NCI-H1092 (cell line): ENCODE results near the gene REEP1.
"Not testable (repeated sequence)": the region's sequence is repeated elsewhere in the genome, so short reads cannot be mapped to it uniquely, and the experiment has no call there.

ENCODE experiments used
- DNase-seq: peaks from one replicate; lab custom pipeline; 2025; lab: John Stamatoyannopoulos, UW

REEP1 gene

DNA sequence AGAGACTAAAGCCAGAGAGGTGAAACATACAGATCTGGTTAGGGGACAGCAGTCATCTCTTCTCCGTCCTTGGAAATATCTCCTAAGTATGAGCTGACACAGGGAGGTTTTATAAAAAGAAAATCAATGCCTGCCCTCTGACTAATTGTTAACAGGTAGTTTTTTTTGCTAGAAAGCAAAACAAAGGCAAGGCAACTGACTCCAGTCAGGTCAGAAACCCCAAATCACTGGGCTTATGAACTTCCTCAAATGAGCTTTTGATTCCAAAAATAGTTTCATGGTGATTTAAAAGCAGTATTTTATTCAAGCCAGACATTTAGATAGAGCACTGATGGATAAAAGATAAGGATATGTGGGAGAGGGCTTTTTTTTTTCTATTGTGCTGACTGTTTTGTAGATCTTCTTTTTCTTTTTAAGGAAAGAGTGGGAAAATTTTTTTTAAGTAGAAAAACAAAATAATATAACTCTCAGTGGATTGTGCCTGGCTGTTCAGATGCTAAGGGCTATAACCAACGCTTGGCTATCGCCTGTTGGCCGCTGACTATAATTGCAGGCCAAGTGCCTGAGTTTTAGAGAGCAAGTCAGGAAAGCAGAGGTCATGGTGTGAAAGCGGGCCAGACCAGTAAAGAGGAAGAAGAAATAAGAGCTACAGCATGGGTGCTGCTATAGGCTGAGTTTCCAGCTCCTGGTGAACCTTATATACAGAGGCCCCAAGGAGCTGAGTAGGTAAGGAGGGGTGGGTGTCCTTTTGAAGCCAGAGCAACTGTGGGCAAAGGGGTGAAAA lies 93.3 kb downstream of the REEP1 start:
- no peak for DNase-seq

- DNase-seq, result no peak
These were observed 94.2 kb downstream of the REEP1 start for GRCh38 chr2:86243272-86243671.

DNA sequence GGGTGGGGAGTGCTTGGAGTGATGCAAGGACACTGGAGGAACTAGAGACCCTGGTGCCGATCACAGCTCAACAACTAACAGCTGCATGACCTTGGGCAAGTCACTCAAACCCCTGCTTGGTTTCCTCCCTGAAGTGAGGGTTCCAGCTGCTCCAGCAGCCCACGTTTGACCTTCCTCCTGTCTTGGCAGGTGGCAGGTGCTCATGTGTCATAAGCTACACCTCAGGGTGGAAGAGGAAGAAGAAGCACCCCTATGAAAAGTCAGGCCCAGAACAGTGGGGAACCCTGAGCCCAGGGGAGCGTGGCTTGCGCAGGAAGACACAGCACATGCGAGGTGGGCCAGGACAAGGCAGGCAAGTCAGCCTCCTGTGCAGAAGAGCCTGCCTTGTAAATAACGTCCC lies 95.8 kb downstream of the REEP1 start:
- no peak for DNase-seq

- no peak for DNase-seq
These were observed 97.2 kb downstream of the REEP1 start for GRCh38 chr2:86240251-86240650.

- DNase-seq, result no peak
These were observed 97.7 kb downstream of the REEP1 start for GRCh38 chr2:86239745-86240144.

DNA sequence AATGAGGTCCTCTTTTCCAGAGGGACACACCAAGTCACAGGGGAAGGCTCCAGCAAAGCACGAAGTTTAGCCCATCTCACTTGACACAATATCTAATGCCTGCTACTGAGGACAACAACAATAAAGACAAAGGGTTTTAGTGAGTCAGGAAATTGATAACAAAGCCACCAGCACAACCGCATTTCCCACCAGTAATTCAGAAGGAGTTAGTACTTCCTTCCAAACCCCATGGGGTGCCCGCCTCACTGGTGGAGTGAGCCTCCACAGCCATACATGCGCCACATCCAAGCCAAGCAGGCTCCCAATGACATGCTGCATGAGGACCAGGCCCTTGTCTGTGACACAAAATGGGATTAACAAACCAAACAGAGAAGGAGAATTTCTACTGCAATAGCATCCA lies 98.1 kb downstream of the REEP1 start:
- DNase-seq, result no peak

DNA sequence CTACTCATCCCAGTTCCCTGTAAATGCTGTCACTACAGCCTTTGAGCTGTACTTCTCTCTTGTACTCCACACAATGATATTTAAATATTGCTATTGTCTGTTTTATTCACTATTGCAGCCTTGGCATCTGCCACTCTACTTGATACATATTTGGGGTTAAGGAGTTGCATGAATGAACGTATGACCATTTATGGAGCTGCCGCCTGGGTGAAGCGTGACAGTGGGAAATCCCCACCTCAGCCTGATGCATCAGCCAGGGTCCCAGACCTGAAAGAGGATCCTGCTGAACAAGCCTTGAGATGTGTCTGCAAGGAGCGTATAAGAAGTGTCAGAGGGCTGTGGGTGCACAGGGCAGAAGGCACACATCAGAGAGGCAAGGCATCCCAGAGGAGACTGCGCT lies 99.1 kb downstream of the REEP1 start:
- no peak for DNase-seq

DNA sequence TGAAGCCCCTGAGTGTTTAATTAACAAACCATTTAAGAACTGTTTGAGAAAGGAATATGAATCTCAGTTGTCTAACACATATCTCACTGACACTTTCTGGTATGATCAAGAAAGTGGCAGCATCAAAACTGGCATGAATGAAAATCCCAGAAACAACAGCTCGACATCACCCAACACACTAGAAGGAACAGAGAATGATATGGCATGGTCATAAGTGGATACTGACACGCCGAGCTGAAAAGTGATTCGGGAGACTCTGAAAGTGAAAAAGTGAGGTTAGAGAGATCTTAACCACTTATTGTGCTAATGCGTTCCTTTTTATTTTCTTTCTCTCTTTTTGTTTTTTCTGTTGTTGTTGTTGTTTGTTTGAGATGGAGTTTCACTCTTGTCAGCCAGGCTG lies 100.3 kb downstream of the REEP1 start:
- DNase-seq, result no peak

- no peak for DNase-seq
These were observed 102.0 kb downstream of the REEP1 start for GRCh38 chr2:86235196-86235980.

- no peak for DNase-seq
These were observed 102.8 kb downstream of the REEP1 start for GRCh38 chr2:86234563-86235131.

- no peak for DNase-seq
These were observed 104.0 kb downstream of the REEP1 start for GRCh38 chr2:86233436-86233835.

DNA sequence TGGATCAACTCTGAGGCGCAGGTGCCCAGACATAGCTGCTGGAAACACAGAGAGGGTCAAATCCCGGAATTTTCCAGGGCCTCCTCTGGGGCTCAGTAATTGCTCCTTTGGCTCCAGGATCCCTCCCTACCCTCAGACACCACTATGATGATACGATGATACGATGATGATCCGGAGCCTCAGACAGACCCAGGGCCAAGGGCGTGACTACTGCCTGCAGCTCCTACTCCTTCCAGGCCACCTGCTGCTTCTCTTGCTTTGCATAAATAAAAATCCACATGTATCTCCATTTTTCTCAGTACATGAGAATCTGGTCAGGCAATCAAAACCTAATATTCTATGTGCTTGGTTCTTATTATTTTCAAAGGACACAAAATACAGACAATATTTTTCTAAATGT lies 104.5 kb downstream of the REEP1 start:
- no peak for DNase-seq

DNA sequence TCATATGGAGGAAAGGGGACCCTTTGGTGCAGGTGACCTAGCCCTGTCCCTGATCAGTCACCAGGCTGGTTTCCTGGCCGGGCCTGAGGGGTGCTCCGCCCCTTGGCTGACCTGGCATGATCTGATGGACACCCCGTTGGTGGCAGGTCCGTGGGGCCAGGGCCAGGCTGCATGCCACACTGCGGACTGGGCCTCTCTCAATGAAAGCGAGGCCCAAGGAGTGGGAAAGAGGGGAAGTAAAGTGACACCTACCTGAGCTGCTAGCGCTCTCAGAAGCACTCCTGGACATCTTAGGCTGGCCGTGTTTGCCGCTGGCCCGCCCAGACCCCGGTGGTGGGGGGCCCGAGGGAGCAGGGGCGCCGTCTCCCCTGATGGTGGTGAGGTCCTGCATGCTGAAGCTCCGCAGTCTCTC lies 105.0 kb downstream of the REEP1 start:
- DNase-seq, result no peak

DNA sequence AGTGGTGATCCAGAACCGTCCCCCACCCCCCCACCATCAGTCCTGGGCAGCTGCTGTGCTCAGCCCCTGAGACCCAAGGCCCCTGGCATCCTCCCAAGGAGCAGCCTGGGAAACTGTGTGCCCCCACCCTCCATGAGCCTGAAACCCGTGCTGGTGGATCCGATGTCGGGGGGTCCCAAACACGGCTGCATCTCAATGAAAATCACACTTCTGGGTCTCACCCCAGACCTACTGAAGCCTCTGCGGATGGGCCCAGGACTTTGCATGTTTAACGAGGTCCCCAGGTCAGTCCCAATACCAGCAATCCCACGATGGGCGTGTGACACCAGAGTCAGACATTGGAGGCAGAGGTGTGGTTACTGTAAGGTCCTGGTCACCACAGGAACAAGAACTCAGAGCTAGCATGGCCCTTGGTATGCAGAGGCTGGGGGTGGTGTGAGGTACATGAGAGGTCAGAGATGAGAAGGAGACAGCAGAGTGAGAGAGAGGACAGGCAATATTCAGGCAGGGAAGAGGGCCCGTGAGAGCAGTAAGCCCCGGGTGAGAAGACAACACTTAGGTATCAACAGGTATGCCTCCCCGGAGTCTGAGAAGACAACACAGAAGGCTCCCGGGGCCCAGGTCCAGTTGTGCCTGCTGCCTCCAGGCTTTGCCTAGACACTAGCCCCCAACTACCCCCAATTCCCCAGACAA lies 105.6 kb downstream of the REEP1 start:
- DNase-seq, result no peak

GRCh38 chr2:86230961-86231360 lies 106.5 kb downstream of the REEP1 start:
- no peak for DNase-seq

GRCh38 chr2:86229221-86229620 lies 108.2 kb downstream of the REEP1 start:
- no peak for DNase-seq

GRCh38 chr2:86228574-86228973 lies 108.9 kb downstream of the REEP1 start:
- not testable (repeated sequence) for DNase-seq

DNA sequence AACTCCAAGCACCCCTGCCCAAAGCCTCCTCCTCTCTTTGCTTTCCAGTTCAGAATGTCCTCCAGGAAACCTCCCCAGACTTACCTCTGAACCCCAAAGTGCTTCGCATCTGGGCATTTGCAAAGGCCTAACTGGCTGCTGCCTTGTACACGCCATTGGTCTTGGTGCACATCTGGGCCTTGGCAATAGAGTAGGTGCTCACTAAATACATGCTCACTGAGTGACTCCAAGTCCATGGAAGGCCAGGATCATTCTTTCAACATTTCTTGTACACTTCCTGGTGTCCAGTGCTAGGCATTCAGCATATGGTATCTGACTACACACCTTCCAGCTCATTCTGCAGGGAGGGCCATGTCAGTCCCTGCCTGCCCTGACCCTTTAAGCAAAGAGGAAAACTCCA lies 109.7 kb downstream of the REEP1 start:
- no peak for DNase-seq

- DNase-seq, result no peak
These were observed 110.5 kb downstream of the REEP1 start for GRCh38 chr2:86226636-86227520.

DNA sequence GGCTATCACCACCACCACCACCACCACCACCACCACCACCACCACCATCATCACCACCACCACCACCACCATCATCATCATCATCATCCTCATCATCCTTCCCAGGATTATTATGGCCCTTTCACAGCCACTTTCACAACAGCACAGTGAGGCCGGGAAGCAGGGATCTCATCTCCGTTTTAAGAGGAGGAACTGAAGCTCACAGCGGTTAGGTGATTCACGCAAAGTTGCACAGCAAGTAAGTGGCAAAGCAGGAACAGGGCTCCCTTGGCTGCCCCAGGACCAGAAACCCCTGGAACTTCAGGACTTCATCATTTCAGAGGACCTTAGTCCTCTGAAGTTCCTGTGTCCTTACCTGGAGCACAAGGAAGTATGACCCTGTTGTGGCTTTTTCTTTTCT lies 111.4 kb downstream of the REEP1 start:
- no peak for DNase-seq

DNA sequence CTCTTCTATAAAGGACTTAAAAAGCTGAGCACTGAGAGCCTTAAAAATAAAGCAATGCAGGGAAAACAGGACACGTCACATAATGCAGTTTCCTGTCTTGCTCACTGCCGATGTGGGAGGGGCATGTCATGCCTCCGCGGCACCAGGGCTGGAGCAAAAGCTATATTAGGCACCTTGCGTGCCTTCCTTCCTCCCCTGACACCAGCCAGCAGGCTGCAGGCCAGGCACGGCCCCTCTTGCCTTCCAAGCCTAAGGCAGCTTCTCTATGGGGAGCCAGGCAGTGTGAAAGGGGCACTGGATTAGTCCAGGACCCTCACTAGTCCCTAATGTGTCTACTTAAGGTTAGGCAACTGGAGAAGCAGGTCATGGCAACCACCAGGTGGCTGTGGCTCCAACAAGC lies 111.8 kb downstream of the REEP1 start:
- DNase-seq, result no peak
